ENCODE results near the gene SKP1. TPM values are rescaled to one million over a fixed set of nuclear protein-coding genes. Genes with fewer than 3 reads are reported as not detected.
A peak's percentile ranks its signal among the peaks of the same experiment; 100 is the strongest.

SKP1 gene
- total RNA-seq, 4 donors from 2014 or later: 143 to 261 (median 196) TPM

DNA sequence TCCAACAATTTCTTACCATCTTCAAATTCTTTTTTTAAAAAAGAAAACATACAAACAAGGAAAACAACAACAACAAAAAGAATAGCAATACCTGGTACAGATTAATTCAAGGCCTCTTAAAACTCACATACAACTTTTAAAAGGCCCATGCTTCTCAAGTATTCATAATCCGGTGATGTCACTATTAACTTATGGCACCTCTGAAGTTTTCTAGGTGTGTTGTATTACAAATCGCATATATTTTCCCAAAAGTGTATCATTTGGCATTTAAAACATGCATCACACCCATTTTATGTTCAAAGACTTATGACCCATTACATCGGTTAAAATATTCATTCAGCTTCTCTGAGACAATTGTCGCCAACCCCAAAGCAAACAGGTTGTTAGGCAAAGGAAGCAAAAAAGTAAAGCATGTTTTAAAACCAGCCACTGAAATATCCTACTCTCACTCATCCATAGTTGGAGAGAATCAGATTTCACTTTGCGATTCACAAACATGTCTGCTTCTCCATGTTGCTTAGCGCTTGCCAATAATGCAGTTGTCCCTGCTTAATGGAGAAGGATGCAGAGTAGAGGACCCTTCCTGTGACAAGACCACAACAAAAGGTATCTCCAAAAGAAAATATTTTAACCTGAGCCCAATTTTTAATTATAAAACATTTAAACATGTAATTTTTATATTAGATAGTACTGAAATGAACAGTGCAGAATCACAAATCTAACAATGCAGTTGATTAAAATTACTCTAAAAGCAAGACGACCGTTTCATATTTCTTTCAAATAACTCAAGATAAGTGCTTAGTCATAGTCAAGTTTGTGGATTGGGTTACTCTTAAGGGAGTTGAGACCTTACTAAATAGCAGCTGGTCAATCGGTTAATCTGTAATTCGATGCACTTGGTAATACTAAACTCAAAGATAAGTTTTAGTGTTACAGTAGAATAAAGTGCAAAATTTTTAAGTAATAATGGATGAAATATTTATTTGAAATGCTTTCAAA, 1.6 kb downstream of the SKP1 start:
- peaks cover 50% of the 10 kb centered on the region for H3K4me1 ChIP-seq
- no peaks in the 10 kb centered on the region for H3K27me3 ChIP-seq
- TF ChIP-seq POLR2A (IDR thresholded peaks at IDR 0.05): no peak
- TF ChIP-seq, protein P1, sequence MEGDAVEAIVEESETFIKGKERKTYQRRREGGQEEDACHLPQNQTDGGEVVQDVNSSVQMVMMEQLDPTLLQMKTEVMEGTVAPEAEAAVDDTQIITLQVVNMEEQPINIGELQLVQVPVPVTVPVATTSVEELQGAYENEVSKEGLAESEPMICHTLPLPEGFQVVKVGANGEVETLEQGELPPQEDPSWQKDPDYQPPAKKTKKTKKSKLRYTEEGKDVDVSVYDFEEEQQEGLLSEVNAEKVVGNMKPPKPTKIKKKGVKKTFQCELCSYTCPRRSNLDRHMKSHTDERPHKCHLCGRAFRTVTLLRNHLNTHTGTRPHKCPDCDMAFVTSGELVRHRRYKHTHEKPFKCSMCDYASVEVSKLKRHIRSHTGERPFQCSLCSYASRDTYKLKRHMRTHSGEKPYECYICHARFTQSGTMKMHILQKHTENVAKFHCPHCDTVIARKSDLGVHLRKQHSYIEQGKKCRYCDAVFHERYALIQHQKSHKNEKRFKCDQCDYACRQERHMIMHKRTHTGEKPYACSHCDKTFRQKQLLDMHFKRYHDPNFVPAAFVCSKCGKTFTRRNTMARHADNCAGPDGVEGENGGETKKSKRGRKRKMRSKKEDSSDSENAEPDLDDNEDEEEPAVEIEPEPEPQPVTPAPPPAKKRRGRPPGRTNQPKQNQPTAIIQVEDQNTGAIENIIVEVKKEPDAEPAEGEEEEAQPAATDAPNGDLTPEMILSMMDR (IDR thresholded peaks at IDR 0.05): no peak
- TF ChIP-seq EP300 (IDR thresholded peaks at IDR 0.05): no peak
- TF ChIP-seq POLR2AphosphoS5 (IDR thresholded peaks at IDR 0.05): no peak
- peak overlapping the region; percentile 75 for H3K4me3 ChIP-seq
- DNase-seq (ENCODE audit: low spot score in 2 of 2): no peak
- peaks cover 28% of the 10 kb centered on the region for H3K36me3 ChIP-seq
- H3K9me3 ChIP-seq: no peaks in the 10 kb centered on the region
- WGBS: 15% methylated on average over 10 of the region's 10 CpGs
- peak overlapping the region; percentile 100 for H3K27ac ChIP-seq

DNA sequence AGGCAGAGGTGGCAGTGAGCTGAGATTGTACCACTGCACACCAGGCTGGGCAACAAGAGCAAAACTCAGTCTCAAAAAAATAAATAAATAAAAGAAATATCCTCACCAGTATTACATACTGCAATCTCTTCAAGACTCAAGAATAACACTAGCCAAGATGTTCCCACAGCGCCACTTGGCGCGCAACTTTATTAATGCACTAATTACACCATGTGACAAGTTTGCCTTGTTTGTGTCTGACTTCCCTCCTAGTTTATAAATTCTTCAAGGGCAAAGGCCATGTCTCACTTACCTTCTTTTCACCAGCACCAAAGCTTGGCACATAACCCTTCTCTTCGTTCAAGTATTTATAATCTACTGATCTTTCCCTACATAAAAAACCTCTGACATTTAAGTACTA, 4.8 kb downstream of the SKP1 start:
- Histone ChIP-seq H3K4me1 (peaks cover 38% of the 10 kb centered on the region), H3K9me3 (no peaks in the 10 kb centered on the region), H3K27ac (no peak overlapping the region), H3K27me3 (no peaks in the 10 kb centered on the region), H3K4me3 (no peak overlapping the region), H3K36me3 (peaks cover 54% of the 10 kb centered on the region)
- no peak for TF ChIP-seq POLR2AphosphoS5 (IDR thresholded peaks at IDR 0.05)
- TF ChIP-seq, protein P1 (IDR thresholded peaks at IDR 0.05): no peak
- no peak for TF ChIP-seq POLR2A (IDR thresholded peaks at IDR 0.05)
- no peak for TF ChIP-seq EP300 (IDR thresholded peaks at IDR 0.05)
- WGBS: 81% methylated on average over 4 of the region's 4 CpGs
- DNase-seq (ENCODE audit: low spot score in 2 of 2): no peak

DNA sequence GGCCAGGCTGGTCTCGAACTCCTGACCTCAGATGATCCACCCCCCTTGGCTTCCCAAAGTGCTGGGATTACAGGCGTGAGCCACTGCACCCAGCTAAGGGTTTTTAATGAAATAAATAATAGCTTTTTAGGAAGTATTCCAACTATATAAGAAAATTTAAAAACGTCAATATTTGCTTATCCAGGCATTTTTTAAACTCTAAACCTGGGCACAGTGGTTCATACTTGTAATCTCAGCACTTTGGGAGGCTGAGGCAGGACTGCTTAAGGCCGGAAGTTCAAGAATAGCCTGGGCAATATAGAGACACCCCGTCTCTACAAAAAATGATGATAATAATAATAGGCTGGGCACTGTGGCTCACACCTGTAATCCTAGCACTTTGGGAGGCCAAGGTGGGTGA, 14.2 kb downstream of the SKP1 start:
- TF ChIP-seq, protein P1 (IDR thresholded peaks at IDR 0.05): no peak
- TF ChIP-seq EP300 (IDR thresholded peaks at IDR 0.05): no peak
- no peak for TF ChIP-seq POLR2AphosphoS5 (IDR thresholded peaks at IDR 0.05)
- no peak for TF ChIP-seq POLR2A (IDR thresholded peaks at IDR 0.05)

DNA sequence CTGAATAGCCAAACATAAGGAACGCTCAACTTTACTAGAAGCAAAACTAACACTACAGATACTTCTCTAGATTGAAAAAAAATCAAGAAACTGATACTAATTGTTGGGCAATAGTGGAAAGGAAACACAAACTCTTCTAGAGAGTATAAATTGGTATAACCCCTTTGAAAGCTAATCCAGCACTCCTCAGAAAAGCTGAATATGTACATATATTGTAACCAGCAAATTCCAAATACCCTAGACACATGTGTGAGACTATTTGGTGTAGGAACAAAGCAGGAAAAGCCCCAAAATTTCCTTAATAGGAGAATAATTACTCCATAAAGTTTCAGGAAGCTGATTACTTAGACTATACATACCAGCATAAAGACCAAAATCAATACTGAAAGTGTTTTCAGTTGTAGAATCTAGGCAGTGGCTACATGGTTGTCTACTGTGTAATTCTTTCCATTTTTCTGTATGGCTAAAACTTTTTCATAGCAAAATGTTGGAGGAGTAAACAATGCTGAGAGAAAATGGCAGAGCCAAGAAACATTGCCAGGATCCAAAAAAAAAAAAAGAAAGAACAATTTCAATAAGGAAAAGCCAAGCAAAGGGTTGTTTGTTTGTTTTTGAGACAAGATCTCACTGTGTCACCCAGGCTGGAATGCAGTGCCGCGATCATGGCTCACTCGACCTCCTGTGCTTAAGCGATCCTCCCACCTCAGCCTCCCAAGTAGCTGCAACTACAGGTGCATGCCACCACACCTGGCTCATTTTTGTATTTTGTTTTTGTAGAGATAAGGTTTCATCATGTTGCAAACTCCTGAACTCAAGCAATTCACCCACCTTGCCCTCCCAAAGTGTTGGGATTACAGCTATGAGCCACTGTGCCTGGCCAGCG, 15.0 kb downstream of the SKP1 start:
- no peak for TF ChIP-seq POLR2A (IDR thresholded peaks at IDR 0.05)
- no peak for TF ChIP-seq EP300 (IDR thresholded peaks at IDR 0.05)
- TF ChIP-seq, protein P1 (IDR thresholded peaks at IDR 0.05): no peak
- TF ChIP-seq POLR2AphosphoS5 (IDR thresholded peaks at IDR 0.05): no peak
- DNase-seq (ENCODE audit: low spot score in 2 of 2): no peak
- H3K27me3 ChIP-seq: no peaks in the 10 kb centered on the region
- H3K27ac ChIP-seq: no peak overlapping the region
- no peak overlapping the region for H3K4me3 ChIP-seq
- 93% methylated on average over 6 of the region's 6 CpGs for WGBS
- H3K36me3 ChIP-seq: peaks cover 86% of the 10 kb centered on the region
- H3K9me3 ChIP-seq: no peaks in the 10 kb centered on the region
- H3K4me1 ChIP-seq: no peaks in the 10 kb centered on the region

More for the DNA sequence above, 14.2 kb downstream of the SKP1 start:
- H3K4me1 ChIP-seq: no peaks in the 10 kb centered on the region
- no peaks in the 10 kb centered on the region for H3K27me3 ChIP-seq
- H3K9me3 ChIP-seq: no peaks in the 10 kb centered on the region
- DNase-seq (ENCODE audit: low spot score in 2 of 2): no peak
- H3K4me3 ChIP-seq: no peak overlapping the region
- H3K36me3 ChIP-seq: peaks cover 85% of the 10 kb centered on the region
- WGBS: 96% methylated on average over 5 of the region's 5 CpGs
- H3K27ac ChIP-seq: no peak overlapping the region
